HEK293T (cell line): ENCODE data around the gene PRDM10.

Experiments
- CTCF ChIA-PET: fragments of 350-600 bp; formaldehyde crosslinking; extraction: SDS; loops from one replicate; lab custom pipeline; 2021; ENCODE audit warnings: antibody characterized with exemption, inconsistent platforms; lab: Yijun Ruan, JAX
- POLR2A ChIA-PET: fragments of 350-600 bp; formaldehyde crosslinking; extraction: SDS; loops from one replicate; lab custom pipeline; 2020; ENCODE audit warnings: antibody characterized with exemption, inconsistent platforms; lab: Yijun Ruan, JAX
- DNase-seq: peaks from one replicate; pipeline ENCODE4 v3.0.0; 2012; ENCODE audit warnings: mixed read lengths; ENCODE audit errors: extremely low spot score
- ARNT ChIP-seq: fragments of 450-650 bp; IDR thresholded peaks from 2 replicates; pipeline ENCODE4 v1.6.1; 2017; ENCODE audit warnings: mild to moderate bottlenecking
- BHLHE40 ChIP-seq: fragments of 450-650 bp; IDR thresholded peaks from 2 replicates; pipeline ENCODE4 v1.6.1; 2016; ENCODE audit warnings: mild to moderate bottlenecking, moderate library complexity, borderline replicate concordance
- CTBP1 ChIP-seq: fragments of 450-650 bp; IDR thresholded peaks from 2 replicates; pipeline ENCODE4 v1.6.1; 2016; ENCODE audit warnings: borderline replicate concordance
- ELF4 ChIP-seq: fragments of 450-650 bp; IDR thresholded peaks from 2 replicates; pipeline ENCODE4 v1.6.1; 2017; ENCODE audit warnings: antibody characterized with exemption
- FOXA1 ChIP-seq: fragments of 450-650 bp; IDR thresholded peaks from 2 replicates; pipeline ENCODE4 v1.6.1; 2016; ENCODE audit warnings: mild to moderate bottlenecking
- FOXK2 ChIP-seq: fragments of 450-650 bp; IDR thresholded peaks from 2 replicates; pipeline ENCODE4 v1.6.1; 2016; ENCODE audit warnings: mild to moderate bottlenecking
- FOXM1 ChIP-seq: fragments of 450-650 bp; IDR thresholded peaks from 2 replicates; pipeline ENCODE4 v1.6.1; 2017; ENCODE audit warnings: mild to moderate bottlenecking, borderline replicate concordance
- HDGF ChIP-seq: fragments of 450-650 bp; IDR thresholded peaks from 2 replicates; pipeline ENCODE4 v1.6.1; 2017; ENCODE audit warnings: antibody characterized with exemption, borderline replicate concordance
- L3MBTL2 ChIP-seq: fragments of 450-650 bp; conservative IDR thresholded peaks from 2 replicates; pipeline ENCODE4 v1.6.1; 2016; ENCODE audit warnings: mild to moderate bottlenecking
- LEF1 ChIP-seq: fragments of 450-650 bp; IDR thresholded peaks from 2 replicates; pipeline ENCODE4 v1.6.1; 2017; ENCODE audit warnings: mild to moderate bottlenecking, borderline replicate concordance
- NFRKB ChIP-seq: fragments of 450-650 bp; IDR thresholded peaks from 2 replicates; pipeline ENCODE4 v1.6.1; 2016; ENCODE audit warnings: mild to moderate bottlenecking, moderate library complexity
- SP1 ChIP-seq: fragments of 450-650 bp; IDR thresholded peaks from 2 replicates; pipeline ENCODE4 v1.6.1; 2017
- SUZ12 ChIP-seq: fragments of 450-650 bp; IDR thresholded peaks from 2 replicates; pipeline ENCODE4 v1.6.1; 2016; ENCODE audit warnings: mild to moderate bottlenecking
- TARDBP ChIP-seq: fragments of 450-650 bp; IDR thresholded peaks from 2 replicates; pipeline ENCODE4 v1.6.1; 2016
- ZNF384 ChIP-seq: fragments of 450-650 bp; IDR thresholded peaks from 2 replicates; pipeline ENCODE4 v1.6.1; 2016
- TF ChIP-seq, protein P1 (sequence below): fragments of 450-650 bp; IDR thresholded peaks from 2 replicates; pipeline ENCODE4 v1.6.1; 2016

The PRDM10 gene

GRCh38 chr11:129856036-129856435 is 146.6 kb downstream of the PRDM10 start:
- no peak for DNase-seq
- TF ChIP-seq SUZ12 (no peak), ZNF384 (no peak), FOXM1 (no peak), BHLHE40 (no peak), ELF4 (no peak), L3MBTL2 (no peak), NFRKB (no peak), FOXK2 (no peak), HDGF (no peak), SP1 (no peak), ARNT (no peak), LEF1 (no peak), TARDBP (no peak), CTBP1 (no peak), FOXA1 (no peak)
- TF ChIP-seq, protein P1, sequence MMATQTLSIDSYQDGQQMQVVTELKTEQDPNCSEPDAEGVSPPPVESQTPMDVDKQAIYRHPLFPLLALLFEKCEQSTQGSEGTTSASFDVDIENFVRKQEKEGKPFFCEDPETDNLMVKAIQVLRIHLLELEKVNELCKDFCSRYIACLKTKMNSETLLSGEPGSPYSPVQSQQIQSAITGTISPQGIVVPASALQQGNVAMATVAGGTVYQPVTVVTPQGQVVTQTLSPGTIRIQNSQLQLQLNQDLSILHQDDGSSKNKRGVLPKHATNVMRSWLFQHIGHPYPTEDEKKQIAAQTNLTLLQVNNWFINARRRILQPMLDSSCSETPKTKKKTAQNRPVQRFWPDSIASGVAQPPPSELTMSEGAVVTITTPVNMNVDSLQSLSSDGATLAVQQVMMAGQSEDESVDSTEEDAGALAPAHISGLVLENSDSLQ = no peak
- POLR2A ChIA-PET = no interaction called here
- CTCF ChIA-PET = no interaction called here

- TF ChIP-seq SUZ12 (no peak), ELF4 (no peak)
- CTCF ChIA-PET = no interaction called here
- POLR2A ChIA-PET = no interaction called here
- no peak for DNase-seq
Measured at GRCh38 chr11:129855086-129855485, 147.5 kb downstream of the PRDM10 start.

- ChIA-PET CTCF (no interaction called here), POLR2A (no interaction called here)
- TF ChIP-seq HDGF (no peak), NFRKB (no peak), SP1 (no peak), ZNF384 (no peak), FOXK2 (no peak), CTBP1 (no peak), ELF4 (no peak), ARNT (no peak), FOXM1 (no peak), L3MBTL2 (no peak), SUZ12 (no peak), BHLHE40 (no peak), FOXA1 (no peak), TARDBP (no peak)
- TF ChIP-seq, protein P1 = no peak
- no peak for DNase-seq
Measured at GRCh38 chr11:129854232-129854805, 148.3 kb downstream of the PRDM10 start.

DNA sequence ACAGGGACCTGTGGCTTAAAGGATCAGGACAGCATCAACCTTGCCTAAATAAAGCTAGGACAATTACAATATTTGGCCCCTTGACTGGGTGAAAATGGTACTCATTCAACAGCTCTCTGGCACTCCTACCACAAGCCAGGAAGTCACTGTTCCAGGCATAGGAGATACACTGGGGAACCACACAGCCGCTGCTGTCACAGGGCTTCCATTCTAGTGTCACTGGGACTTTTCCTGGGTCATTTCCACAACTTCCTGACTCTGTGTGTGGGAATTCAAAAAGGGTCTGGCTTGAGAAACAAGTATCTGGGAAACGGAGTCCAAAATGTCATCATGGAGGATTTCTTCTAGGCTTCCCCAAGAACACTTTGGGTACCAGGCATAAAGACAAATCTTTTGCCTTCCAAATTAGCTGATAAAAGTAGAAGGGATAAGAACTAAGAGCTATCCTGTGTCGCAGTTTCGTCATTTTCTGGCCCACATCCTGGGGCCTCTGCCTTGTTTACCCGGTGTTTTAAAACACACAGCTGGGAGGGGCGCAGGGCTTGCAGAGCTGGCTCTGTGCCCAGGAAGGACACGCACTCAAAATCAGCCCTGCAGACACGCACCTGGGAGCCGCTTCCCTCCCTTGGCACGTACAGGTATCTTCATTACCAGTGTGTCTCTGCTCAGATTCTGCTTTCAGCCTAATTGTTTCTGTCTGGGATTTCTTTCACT is 149.0 kb downstream of the PRDM10 start:
- no peak for DNase-seq
- no peak for TF ChIP-seq SP1
- no peak for TF ChIP-seq ZNF384
- no peak for TF ChIP-seq SUZ12
- no peak for TF ChIP-seq HDGF
- no peak for TF ChIP-seq FOXM1
- TF ChIP-seq CTBP1 = no peak
- TF ChIP-seq BHLHE40 = no peak
- TF ChIP-seq, protein P1 = no peak
- no peak for TF ChIP-seq ARNT
- TF ChIP-seq FOXK2 = no peak
- TF ChIP-seq NFRKB = no peak
- no peak for TF ChIP-seq LEF1
- no peak for TF ChIP-seq TARDBP
- ChIA-PET CTCF (no interaction called here), POLR2A (no interaction called here)

DNA sequence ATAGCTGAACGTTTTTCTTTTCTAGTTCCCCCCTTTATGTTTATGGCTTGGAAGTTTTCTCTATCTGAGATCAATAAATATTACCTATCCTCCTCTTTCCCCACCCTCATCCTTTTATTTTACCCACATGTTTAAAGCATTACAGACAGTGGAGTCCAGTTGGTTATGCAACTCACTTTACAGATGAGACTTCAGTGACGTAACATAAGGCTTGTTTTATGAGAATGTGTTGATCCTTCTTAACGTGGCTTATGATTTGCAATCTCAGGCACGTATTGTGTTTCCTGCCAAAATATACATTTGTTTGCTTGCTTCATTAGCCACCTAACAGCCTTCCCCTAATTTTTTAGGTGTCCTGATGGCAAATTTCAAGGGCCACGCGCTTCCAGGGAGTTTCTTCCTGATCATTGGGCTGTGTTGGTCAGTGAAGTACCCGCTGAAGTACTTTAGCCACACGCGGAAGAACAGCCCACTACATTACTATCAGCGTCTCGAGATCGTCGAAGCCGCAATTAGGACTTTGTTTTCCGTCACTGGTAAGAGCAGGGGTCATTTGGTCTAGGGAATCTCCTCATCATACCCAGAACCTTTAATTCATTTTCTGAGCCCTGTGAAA is 150.4 kb downstream of the PRDM10 start:
- DNase-seq = no peak
- POLR2A ChIA-PET = no interaction called here
- TF ChIP-seq LEF1 (no peak), FOXM1 (no peak), L3MBTL2 (no peak), CTBP1 (no peak), SP1 (no peak), BHLHE40 (no peak)
- TF ChIP-seq, protein P1 = no peak
- CTCF ChIA-PET = no interaction called here
